ENCODE results near the gene GAL3ST3. TPM values are rescaled to one million over a fixed set of nuclear protein-coding genes. Genes with fewer than 3 reads are reported as not detected.

GAL3ST3 gene
- total and polyA plus RNA-seq, 2 experiments from 2014 or later: 15.6 to 63.4 TPM

DNA sequence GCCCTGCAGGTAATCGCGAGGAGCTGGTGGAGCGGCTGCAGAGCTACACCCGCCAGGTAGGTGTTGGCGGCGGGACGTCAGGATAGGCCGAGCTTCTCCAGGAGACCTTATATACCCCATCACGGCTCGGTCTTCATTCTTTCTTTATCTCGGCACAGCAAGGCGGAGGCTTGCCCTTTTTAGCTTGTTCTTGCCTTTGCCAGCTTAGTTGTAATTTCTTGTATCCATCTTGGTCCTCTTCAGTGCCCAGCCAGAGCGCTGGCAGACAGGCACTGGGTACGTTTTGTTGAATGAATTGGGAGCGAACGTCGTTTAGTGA lies 3.7 kb upstream of the GAL3ST3 start:
- Histone ChIP-seq H3K36me3 (ENCODE audit: insufficient read depth) (peaks cover 29% of the 10 kb centered on the region), H3K27ac (ENCODE audit: low read depth) (peak overlapping the region; percentile 84), H3K4me3 (peak overlapping the region; percentile 99), H4K20me1 (replicated peaks; ENCODE audit: insufficient read depth) (peaks cover 21% of the 10 kb centered on the region), H3K9me2 (ENCODE audit: insufficient read depth) (no peaks in the 10 kb centered on the region), H3K27me3 (ENCODE audit: insufficient read depth) (no peaks in the 10 kb centered on the region), H3K4me1 (ENCODE audit: insufficient read depth) (peaks cover 24% of the 10 kb centered on the region), H3K79me2 (replicated peaks; ENCODE audit: insufficient read depth) (peaks cover 38% of the 10 kb centered on the region), H3K4me2 (peak overlapping the region; percentile 98), H3F3A (replicated peaks; ENCODE audit: low read depth) (peaks cover 14% of the 10 kb centered on the region; the same call in 1 of the 2 replicates), H2AFZ (peak overlapping the region; percentile 92; the same call in 1 of the 2 replicates)
- Mint-ChIP-seq H3K27ac (peak overlapping the region; percentile 98), H3K27me3 (ENCODE audit: insufficient read depth, low read depth, poor library complexity) (peaks cover 17% of the 10 kb centered on the region), H3K9me3 (no peaks in the 10 kb centered on the region; the same call in 2 of the 3 replicates), H3K4me1 (peaks cover 34% of the 10 kb centered on the region), H3K36me3 (ENCODE audit: low read depth) (peaks cover 48% of the 10 kb centered on the region), H3K4me3 (peak overlapping the region; percentile 98)
- DNase-seq (ENCODE audit: low spot score) (no peak), ATAC-seq (no peak)
- TF ChIP-seq NANOG (IDR thresholded peaks at IDR 0.05; ENCODE audit: borderline replicate concordance) (no peak), ZNF114 (CRISPR knock-in tag; IDR thresholded peaks at IDR 0.05) (no peak), STAT1 (IDR thresholded peaks at IDR 0.05; ENCODE audit: unreplicated experiment) (no peak), EZH2phosphoT487 (IDR thresholded peaks at IDR 0.05; ENCODE audit: unreplicated experiment) (no peak), ZNF462 (CRISPR knock-in tag; IDR thresholded peaks at IDR 0.05) (no peak), EZH2 (IDR thresholded peaks at IDR 0.05; ENCODE audit: low read depth, unreplicated experiment) (no peak), REST (IDR thresholded peaks at IDR 0.05; ENCODE audit: unreplicated experiment) (no peak), POLR2AphosphoS5 (IDR thresholded peaks at IDR 0.05; ENCODE audit: low read depth) (no peak)
- TF ChIP-seq, protein P1, sequence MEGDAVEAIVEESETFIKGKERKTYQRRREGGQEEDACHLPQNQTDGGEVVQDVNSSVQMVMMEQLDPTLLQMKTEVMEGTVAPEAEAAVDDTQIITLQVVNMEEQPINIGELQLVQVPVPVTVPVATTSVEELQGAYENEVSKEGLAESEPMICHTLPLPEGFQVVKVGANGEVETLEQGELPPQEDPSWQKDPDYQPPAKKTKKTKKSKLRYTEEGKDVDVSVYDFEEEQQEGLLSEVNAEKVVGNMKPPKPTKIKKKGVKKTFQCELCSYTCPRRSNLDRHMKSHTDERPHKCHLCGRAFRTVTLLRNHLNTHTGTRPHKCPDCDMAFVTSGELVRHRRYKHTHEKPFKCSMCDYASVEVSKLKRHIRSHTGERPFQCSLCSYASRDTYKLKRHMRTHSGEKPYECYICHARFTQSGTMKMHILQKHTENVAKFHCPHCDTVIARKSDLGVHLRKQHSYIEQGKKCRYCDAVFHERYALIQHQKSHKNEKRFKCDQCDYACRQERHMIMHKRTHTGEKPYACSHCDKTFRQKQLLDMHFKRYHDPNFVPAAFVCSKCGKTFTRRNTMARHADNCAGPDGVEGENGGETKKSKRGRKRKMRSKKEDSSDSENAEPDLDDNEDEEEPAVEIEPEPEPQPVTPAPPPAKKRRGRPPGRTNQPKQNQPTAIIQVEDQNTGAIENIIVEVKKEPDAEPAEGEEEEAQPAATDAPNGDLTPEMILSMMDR (conservative IDR thresholded peaks at IDR 0.05; ENCODE audit: low read depth in 2 of 2): no peak
- TF ChIP-seq, protein P2, sequence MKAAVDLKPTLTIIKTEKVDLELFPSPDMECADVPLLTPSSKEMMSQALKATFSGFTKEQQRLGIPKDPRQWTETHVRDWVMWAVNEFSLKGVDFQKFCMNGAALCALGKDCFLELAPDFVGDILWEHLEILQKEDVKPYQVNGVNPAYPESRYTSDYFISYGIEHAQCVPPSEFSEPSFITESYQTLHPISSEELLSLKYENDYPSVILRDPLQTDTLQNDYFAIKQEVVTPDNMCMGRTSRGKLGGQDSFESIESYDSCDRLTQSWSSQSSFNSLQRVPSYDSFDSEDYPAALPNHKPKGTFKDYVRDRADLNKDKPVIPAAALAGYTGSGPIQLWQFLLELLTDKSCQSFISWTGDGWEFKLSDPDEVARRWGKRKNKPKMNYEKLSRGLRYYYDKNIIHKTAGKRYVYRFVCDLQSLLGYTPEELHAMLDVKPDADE (IDR thresholded peaks at IDR 0.05): no peak
